ENCODE measurements around the gene SPART. TPM values are rescaled to one million over a fixed set of nuclear protein-coding genes. Genes with fewer than 3 reads are reported as not detected.
A peak's percentile ranks its signal among the peaks of the same experiment; 100 is the strongest.

The SPART gene
- total and polyA plus RNA-seq, 2 experiments from 2014 or later, result 29.4 to 34.2 TPM

DNA sequence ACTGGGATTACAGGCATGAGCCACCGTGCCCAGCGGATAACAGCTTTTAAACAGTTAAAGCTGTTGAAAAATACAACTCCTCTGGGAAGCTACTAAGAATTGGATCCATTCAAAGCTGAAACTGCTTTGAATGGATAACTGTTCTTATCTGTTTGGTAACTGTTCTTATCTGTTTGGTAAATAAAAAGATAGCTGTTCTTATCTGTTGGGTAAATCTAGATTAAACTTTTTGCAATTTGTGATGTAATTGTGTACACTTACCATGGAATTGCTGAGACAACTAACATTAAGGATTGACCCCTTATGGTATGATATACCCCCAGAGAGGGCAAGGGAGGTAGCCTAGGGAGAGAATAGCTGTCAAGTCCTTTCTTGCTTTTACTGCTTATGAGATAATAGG lies 27.9 kb upstream of the SPART start:
- H3K4me3 ChIP-seq, result no peak overlapping the region
- TF ChIP-seq, protein P1, sequence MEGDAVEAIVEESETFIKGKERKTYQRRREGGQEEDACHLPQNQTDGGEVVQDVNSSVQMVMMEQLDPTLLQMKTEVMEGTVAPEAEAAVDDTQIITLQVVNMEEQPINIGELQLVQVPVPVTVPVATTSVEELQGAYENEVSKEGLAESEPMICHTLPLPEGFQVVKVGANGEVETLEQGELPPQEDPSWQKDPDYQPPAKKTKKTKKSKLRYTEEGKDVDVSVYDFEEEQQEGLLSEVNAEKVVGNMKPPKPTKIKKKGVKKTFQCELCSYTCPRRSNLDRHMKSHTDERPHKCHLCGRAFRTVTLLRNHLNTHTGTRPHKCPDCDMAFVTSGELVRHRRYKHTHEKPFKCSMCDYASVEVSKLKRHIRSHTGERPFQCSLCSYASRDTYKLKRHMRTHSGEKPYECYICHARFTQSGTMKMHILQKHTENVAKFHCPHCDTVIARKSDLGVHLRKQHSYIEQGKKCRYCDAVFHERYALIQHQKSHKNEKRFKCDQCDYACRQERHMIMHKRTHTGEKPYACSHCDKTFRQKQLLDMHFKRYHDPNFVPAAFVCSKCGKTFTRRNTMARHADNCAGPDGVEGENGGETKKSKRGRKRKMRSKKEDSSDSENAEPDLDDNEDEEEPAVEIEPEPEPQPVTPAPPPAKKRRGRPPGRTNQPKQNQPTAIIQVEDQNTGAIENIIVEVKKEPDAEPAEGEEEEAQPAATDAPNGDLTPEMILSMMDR (IDR thresholded peaks at IDR 0.05; ENCODE audit: low read depth, low read length), result no peak
- H3K9me3 ChIP-seq (ENCODE audit: low read depth), result no peaks in the 10 kb centered on the region
- no peaks in the 10 kb centered on the region for H3K4me1 ChIP-seq (ENCODE audit: low read depth)
- no peaks in the 10 kb centered on the region for H3K36me3 ChIP-seq
- no peak for DNase-seq (ENCODE audit: low read depth in 1 of 2, low spot score in 1 of 2)
- no peaks in the 10 kb centered on the region for H3K27me3 ChIP-seq
- no peak overlapping the region for H3K27ac ChIP-seq

DNA sequence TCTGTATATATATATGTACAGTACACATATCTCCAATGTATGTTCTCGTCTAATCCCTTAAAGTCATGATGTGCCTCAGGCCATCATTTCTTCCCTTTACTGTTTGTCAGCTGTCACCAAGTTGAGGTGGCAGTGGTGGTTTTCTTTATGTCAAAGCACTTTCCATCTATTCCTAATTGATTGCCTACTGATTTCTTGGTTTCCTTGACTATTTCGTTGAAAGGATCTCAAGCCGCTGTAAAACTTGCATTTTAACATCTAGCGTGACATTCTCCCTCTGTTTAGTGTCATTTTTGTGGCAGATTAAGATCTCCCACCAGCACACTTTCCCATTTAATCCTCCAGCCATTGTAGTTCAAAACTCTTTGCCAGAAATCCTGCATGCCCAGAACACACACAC lies 25.0 kb upstream of the SPART start:
- no peaks in the 10 kb centered on the region for H3K9me3 ChIP-seq (ENCODE audit: low read depth)
- no peak overlapping the region for H3K4me3 ChIP-seq
- H3K27me3 ChIP-seq, result no peaks in the 10 kb centered on the region
- H3K4me1 ChIP-seq (ENCODE audit: low read depth), result no peaks in the 10 kb centered on the region
- DNase-seq (ENCODE audit: low read depth in 1 of 2, low spot score in 1 of 2), result no peak
- no peaks in the 10 kb centered on the region for H3K36me3 ChIP-seq
- no peak overlapping the region for H3K27ac ChIP-seq
- TF ChIP-seq, protein P1 (IDR thresholded peaks at IDR 0.05; ENCODE audit: low read depth, low read length), result no peak

DNA sequence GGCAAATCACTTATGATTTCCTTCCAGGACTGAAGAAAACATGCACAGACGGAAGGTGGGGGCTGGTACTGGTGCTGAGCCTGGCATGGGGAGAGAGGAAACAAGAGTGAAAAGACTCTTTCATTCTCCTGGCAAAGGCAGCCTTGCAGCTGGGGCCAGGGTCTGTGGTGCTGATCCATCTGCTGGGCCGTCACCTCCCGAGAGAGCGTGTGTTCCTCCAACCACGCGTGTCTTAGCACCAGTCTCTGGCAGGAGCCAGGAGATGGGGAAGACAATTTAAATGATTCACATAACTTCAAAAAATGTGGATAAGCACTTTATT lies 23.9 kb upstream of the SPART start:
- TF ChIP-seq, protein P1 (IDR thresholded peaks at IDR 0.05; ENCODE audit: low read depth, low read length), result no peak
- H3K4me1 ChIP-seq (ENCODE audit: low read depth), result no peaks in the 10 kb centered on the region
- H3K9me3 ChIP-seq (ENCODE audit: low read depth), result no peaks in the 10 kb centered on the region
- no peaks in the 10 kb centered on the region for H3K36me3 ChIP-seq
- no peaks in the 10 kb centered on the region for H3K27me3 ChIP-seq
- no peak overlapping the region for H3K4me3 ChIP-seq
- H3K27ac ChIP-seq, result no peak overlapping the region
- no peak for DNase-seq (ENCODE audit: low read depth in 1 of 2, low spot score in 1 of 2)

DNA sequence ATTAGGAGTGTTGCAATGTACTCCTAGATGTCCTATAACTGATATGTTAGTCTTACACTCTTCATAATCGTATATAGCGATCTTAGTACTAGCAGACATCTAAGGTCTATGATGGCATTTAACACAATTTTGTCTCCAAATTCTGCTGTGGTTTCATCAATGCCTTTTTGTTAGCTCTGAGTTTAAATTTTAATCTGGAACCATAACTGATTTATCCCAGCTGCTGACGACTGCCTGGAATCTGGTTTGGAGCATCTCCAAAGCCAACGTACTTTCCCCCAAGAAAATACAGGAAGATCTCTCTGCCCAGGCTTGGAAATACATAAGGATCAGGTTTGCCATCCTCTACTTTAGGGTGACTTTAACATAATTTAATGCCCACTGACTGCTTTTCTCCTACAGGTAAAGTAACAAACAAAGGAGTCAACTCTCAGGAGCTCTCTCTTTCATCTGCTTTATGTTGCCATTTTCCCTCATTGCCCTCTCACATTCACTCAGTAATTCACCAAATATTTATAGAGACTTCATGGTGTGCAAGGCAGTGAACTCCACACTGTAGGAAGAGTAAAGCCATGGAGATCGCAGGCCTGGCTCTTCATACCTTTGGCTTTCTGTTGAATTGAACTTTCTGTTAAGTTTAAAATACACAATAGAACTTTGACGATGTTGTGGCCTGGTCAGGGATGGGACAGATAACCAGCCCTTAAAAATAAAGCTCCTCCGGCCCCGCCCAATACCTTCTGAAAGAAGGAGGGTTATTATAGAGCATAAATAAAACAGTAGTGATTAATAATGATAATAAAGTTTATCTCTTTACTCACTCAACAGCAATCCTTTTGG lies 23.3 kb upstream of the SPART start:
- Histone ChIP-seq H3K9me3 (ENCODE audit: low read depth) (no peaks in the 10 kb centered on the region), H3K4me1 (ENCODE audit: low read depth) (no peaks in the 10 kb centered on the region), H3K36me3 (no peaks in the 10 kb centered on the region), H3K4me3 (no peak overlapping the region), H3K27me3 (no peaks in the 10 kb centered on the region), H3K27ac (no peak overlapping the region)
- TF ChIP-seq, protein P1 (IDR thresholded peaks at IDR 0.05; ENCODE audit: low read depth, low read length), result no peak
- peak in 1 of 2 donors; percentile 78 for DNase-seq (ENCODE audit: low read depth in 1 of 2, low spot score in 1 of 2)

DNA sequence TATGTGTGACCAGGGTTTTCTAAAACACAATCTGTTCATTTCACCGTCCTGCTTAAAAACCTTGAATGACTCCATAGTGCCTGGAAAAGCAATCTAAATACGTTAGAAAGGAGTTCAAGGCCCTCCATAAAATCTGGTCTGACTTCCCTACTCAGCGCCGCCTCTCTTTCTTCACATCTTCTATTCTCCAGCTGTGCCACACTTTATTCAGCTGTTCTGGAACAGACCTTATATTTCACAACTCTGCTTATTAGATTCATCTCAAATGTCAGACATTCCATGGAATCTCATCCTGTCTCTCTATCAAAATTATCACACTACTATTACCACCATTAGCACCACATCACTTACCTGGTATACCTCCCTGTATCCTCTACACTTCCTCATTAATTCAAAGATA lies 19.8 kb upstream of the SPART start:
- no peaks in the 10 kb centered on the region for H3K9me3 ChIP-seq (ENCODE audit: low read depth)
- DNase-seq (ENCODE audit: low read depth in 1 of 2, low spot score in 1 of 2), result no peak
- no peaks in the 10 kb centered on the region for H3K4me1 ChIP-seq (ENCODE audit: low read depth)
- no peaks in the 10 kb centered on the region for H3K36me3 ChIP-seq
- TF ChIP-seq, protein P1 (IDR thresholded peaks at IDR 0.05; ENCODE audit: low read depth, low read length), result no peak
- no peak overlapping the region for H3K4me3 ChIP-seq
- H3K27me3 ChIP-seq, result no peaks in the 10 kb centered on the region
- H3K27ac ChIP-seq, result no peak overlapping the region

Measured in cardiac muscle cell (in vitro differentiated cells and primary cell).